ENCODE results near the gene C16orf95.

- TF ChIP-seq CTCF (IDR thresholded peaks at IDR 0.05; ENCODE audit: low read depth, low read length) = no peak
- TF ChIP-seq POLR2A (IDR thresholded peaks at IDR 0.05; ENCODE audit: extremely low read depth, insufficient read length) = no peak
Observed at GRCh38 chr16:87361916-87362619, 44.9 kb upstream of the C16orf95 start.
